ENCODE measurements around the gene CTRB1. TPM values are rescaled to one million over a fixed set of nuclear protein-coding genes. Genes with fewer than 3 reads are reported as not detected.
A peak's percentile ranks its signal among the peaks of the same experiment; 100 is the strongest.

The CTRB1 gene
- polyA plus RNA-seq, 4 donors: 0.13 to 0.20 TPM; not detected in 2

DNA sequence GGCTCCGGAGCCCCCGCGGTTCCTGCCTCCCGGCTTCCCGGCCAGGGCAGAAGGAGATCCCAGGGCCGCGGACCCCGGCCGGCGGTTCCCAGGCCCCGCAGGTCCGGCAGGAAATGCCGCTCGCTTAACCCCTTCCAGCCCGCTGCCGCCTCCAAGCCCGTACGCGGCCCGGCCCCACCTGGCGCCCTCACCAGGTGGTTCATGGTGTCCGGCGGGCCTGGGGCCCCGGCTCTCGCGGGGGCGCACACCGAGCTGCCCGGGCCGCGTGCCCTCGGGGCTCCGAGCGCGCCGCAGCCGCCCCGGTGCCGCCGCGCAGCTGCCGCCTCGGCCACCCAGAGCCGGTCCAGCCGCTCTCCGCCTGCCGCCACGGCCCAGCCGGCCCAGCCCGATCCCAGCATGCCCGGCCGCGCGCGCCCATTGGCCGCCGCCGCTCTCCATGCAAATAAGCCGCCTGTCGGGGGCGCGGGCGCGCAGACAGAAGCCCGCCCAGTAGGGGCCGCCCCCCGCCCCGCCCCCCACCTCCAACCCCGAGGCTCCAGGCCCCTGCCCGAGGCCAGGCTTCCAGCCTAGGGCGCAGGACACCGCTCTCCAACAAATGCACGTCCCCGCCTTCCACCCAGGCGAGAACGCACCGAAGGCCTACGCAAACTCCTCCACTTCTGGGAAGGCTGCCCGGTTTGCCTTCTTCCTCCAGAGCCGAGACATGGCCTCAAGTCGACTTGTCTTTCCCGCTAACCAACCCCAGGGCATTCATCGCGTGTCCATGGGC is 32.7 kb downstream of the CTRB1 start, which contains the start of gene BCAR1:
Gene BCAR1 (minus strand): TSS at position 345 of the 769 bp plus-strand sequence. CDS start 142 bp downstream, at position 203.
- DNase-seq (ENCODE audit: low read depth in 4 of 4, low spot score in 2 of 4): peak in 1 of 4 donors; percentile 80

DNA sequence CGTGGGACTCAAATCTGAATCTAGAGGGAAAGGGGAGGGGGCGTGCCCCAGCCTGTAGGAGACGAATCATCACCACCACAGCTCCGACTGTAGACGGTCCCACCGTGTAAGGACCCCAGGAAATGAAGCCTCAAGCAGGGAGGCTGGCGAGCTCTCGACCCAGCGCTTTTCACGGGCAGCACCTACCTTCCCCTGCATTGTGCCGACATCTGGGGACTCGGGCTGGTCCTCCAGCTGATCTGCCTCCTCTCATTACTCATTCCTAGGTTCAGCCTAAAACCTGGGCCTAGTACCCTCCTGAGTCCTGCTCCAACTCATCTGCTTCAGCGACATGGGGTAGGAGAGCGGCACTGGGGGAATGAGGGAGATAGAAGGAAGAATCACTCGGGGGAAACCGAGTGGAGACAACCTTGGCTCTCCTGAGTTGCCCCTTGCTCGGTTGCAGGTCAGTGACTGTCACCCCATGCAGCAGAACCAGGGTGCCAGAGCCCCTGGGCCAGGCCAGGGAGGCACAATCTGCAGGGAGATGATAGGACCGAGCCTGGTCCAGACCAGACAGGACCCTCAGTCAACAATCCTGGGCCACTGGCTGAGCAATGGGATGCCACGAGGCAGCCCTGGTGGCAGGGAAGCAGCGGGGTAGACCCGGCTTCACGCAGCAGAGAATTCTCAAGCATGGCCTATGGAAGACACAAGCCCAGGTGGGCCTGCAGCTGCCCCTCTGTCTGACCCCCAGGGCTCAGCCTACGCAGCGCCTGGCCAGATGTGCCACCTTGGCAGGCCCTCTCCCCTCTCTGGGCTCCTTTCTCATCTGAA is 33.5 kb downstream of the CTRB1 start:
- no peak for DNase-seq (ENCODE audit: low read depth in 4 of 4, low spot score in 2 of 4)

DNA sequence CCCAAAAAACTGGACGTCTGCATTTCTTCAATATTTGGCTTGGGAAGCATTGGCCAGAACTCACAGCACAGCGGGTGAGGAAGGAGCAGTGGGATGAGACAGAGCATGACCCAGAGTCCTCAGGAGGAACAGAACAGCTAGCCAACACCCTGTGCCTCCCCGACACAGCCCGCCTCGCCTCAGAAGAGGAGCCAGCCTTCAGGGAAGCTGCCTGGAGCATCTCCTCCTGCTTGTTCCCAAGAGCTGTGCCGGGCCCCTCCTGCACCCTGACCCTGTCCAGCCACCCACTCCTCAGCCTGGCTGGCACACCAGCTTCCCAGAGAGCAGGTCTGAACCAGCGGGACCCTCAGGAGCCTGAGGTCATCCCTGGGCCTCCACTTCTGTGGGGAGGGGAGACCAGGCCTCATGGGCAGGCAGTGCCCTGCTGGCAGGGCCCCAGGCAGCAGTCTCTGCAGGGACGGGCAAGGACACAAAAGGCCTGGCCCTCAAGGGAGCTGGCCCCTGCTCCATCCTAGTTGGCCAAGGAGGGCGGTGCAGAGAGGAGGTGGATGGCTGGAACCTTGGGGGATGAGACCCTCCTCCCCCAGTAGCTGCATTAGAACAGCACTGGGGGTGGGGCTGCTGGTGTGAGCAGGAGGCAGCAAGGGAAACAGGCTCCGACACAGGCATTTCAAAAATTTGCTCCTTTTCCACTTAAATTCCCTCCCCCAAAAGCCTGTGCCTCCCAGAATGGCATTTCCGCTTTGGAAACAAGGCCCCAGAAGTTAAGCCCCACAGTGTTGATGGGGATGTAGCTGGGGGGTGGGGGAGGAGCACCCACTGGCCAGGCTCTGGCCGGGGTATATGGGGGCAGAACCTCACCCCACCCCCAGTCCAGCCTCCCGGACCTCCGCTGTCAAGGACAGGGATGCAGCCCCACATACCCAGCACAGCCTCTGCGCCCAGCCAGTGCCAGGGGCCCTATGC is 34.4 kb downstream of the CTRB1 start:
- no peak for DNase-seq (ENCODE audit: low read depth in 4 of 4, low spot score in 2 of 4)

DNA sequence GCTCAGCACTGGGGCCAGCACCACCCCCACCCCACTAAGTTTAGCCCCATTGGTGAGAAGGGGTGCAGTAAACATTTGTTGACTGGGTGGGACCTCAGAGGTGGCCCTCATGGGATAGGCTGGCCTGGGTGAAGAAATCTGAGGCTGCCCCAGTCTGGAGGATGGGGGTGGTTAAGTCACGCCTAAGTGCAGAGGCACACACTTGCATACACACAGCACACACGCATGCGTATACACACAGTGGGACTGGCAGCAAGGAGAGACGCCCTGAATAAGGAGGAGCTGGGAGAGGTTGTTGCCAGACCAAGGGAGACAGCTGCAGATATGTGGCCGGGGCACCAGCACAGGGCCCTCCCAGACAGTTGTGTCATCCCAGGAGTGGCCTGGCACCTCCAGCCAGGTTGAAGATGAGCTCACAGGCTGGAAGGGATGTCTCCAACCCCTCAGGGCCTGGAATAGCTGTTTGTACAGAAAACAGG is 35.6 kb downstream of the CTRB1 start:
- no peak for DNase-seq (ENCODE audit: low read depth in 4 of 4, low spot score in 2 of 4)

DNA sequence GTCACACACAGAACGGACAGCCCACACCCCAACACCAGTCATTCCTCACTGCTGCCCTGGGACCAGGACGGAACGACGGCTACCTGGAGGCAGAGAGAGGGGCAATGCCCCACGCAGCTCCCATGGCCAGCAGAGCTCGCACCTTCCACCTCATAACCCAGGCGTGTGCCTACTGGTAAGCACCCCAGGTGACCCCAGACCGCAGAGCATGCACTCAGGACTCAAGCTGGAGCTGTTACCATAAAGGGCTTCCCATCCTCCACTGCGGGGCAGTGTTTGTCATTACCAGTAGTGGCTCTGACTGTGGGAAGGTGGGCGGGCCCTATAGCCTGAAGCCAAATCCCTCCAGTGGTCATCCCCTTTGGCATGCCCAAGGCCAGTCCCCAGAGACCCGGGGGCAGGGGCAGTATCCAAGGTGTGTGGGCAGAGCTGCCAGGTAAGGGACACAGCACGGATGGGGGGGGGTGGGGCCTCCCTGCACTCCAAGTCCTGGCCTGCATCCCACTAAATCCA is 37.3 kb downstream of the CTRB1 start:
- no peak for DNase-seq (ENCODE audit: low read depth in 4 of 4, low spot score in 2 of 4)

DNA sequence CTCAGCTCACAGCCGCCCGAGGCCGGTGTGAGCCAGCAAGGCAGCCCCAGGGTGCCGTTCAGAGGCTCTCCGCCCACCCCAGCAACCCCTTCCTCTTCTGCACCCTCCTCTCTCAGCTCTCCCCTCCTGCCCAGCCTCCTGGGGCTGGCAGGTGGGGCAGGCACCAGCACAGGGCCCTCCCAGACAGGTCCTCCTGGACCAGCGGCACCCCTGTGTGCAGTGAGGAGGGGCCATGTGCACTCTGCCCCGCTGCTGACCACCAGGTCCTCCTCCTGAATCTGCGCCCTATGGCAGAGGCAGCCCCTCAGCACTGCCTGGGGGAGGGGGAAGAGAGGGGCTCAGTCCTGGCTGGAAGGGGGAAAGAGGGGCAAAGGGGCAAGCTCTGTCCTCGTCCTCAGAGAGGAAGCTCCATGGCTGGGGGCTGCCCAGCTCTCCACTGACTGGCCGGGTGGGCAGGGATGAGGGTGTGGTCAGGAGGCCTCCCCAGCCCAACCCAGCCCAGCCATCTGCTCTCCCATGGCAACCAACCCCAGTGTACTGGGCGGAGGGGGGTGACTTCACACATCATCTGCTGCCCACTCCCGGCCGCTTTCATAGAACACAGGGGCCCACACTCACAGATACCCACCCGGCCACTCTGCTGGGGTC is 38.0 kb downstream of the CTRB1 start:
- no peak for DNase-seq (ENCODE audit: low read depth in 4 of 4, low spot score in 2 of 4)

DNA sequence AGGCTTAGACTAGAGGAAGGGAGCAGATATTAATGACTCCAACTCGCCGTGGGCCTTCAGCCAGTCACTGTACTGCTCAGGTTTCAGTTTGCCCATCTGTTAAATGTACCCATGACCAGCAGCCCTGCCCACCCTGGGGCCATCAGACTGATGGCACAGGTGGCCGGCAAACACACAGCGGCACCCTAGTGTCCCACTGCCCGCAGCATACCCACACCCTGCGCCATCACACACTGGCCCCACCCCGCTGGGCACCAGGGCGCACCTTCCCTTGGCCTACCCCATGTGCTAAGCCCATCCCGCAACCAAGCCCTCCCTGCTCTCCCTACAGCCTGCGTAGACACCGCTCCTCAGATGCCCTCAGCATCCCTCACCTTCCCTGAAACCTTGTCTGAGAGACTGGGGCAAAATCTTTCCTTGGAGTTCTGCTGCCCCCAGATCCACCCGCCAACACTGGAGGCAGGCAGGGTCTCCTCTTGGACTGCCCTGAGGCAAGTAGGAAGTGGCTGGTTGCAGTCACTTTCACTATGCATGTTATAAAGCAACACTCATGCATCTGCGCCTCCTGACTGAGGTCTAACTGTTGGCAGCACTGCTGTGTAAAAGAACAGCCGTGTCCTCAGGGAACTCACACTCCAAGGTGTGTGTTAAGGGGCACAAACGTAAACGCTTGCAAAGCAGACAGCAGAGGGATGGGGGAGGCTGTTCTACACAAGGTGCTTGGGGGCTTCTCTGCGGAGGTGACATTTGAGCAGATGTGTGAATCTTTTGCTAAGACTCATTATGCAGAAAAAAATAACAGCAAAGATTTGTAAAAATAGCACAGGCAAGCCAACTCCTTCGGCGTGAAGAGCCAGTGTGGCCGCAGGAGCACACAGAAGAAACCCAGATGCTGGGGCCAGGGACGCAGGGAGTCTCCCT is 39.4 kb downstream of the CTRB1 start:
- no peak for DNase-seq (ENCODE audit: low read depth in 4 of 4, low spot score in 2 of 4)

DNA sequence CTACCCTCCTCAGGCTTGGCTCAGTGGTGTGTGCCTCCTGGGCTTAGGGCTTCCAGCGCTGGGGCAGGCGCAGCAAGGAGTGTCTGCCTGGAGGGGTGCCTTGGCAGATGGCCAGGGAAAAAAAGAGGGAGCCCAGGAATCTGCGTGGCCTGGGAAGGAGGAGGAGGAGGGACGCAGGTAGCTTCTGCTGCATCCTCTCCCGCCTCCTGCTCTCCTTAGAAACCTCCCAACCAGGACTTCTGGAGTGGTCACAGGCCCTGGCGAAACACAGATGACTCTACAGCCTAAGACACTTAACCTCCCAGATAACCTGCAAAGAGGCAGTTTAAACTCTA is 40.0 kb downstream of the CTRB1 start:
- DNase-seq (ENCODE audit: low read depth in 4 of 4, low spot score in 2 of 4): no peak

DNA sequence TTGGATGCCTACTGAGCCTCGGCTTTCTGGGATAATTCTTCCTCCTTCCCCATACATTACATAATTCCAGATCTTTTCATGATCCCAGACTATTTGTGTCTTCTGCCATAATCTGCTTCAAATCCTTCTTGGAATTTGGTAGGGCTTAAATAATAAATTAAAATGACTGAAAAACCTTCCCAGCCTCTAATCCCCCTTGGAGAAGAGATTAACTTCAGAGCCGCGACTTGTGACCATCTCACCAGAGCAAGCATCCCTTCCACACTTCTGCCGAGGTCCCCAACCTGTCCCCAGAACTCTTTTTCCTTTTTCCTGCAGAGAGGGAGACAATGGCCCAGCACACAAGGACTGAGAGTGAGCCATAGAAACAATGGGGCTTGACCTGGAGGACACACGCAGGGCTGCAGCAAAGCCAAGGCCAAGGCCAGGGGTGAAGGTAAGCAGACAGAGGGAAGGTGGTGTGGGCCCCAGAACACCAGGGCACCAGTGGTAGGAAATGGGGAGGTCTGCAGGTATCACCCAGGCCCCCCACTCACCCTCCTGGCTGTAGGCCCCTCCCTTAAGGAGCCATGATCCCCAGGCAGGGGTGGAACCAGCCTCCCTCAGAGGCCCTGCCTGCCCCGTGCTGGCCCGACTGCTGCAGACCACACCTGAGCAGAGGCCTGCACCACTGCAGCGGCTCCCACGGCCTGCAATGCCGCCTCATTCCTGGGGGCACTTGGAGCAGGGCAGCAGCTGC is 42.2 kb downstream of the CTRB1 start:
- DNase-seq (ENCODE audit: low read depth in 4 of 4, low spot score in 2 of 4): no peak

DNA sequence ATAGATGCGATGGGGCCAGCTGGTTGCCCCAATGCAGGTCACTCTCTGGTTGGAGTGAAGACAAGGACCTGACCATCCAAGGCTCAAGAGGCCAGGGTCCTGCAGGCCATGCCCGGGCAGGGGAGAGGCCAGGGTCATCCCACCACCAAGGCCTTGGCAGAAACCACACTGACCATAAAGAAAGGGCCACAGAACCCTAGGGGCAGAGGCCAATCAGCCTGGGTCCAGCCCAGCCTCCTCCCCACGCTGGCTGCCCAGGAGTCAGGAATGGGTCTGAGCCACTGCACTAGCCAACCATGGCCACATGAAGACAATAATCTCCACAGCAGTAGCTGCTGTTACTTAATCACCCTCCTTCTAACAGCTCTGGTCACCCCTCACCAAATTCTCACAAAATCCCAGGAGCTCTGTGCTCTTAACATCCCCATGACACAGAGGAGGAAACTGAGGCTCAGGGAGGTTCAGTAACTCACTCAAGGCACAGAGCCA is 42.8 kb downstream of the CTRB1 start:
- DNase-seq (ENCODE audit: low read depth in 4 of 4, low spot score in 2 of 4): no peak

DNA sequence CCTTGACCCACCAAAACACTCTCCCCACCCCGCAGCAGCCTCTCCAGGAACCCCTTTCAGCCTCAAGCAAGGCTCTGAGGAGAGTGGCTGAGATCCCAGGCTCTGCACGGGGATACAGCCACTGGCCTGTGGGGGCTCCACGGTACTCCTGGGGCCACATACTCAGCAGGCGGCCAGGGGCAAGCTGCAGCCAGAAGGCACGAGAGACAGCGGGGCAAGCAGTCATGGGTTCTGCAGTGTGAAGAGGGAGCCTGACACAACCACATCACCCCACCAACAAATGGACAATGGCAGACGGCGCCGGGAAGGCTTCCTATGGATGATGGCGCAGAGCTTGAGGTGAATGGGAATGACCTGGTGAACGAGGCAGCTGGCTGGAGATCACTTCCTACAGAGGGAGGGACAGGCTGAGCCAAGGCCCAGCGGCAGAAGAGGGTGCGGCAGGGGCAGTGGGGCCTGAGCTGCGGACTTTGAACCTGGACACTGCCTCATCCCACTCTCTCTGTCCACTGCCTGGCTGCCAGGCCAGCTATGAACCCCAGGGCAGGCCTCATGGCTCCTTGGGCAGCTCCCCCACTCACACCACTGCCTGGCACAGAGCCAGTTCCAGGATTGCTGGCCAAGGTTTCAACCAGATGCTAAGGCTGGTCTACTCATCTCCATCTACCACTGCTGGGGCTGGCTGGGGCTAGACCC is 43.5 kb downstream of the CTRB1 start:
- no peak for DNase-seq (ENCODE audit: low read depth in 4 of 4, low spot score in 2 of 4)

DNA sequence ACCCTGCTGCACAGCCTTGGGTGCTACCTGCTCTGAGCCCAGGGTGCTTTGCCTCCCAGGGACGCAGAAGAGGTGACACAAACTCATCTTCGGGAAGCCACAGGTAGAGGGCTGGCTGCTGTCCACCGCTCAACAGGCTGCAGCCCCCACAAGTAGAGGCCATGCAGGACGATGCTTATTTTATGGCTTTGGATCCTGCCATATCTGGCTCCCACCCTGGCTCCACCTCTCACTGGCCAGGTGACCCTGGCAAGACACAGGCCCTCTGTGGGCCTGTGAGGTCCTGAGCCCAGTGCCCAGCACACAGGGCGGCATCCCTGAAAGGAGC is 44.0 kb downstream of the CTRB1 start:
- no peak for DNase-seq (ENCODE audit: low read depth in 4 of 4, low spot score in 2 of 4)

DNA sequence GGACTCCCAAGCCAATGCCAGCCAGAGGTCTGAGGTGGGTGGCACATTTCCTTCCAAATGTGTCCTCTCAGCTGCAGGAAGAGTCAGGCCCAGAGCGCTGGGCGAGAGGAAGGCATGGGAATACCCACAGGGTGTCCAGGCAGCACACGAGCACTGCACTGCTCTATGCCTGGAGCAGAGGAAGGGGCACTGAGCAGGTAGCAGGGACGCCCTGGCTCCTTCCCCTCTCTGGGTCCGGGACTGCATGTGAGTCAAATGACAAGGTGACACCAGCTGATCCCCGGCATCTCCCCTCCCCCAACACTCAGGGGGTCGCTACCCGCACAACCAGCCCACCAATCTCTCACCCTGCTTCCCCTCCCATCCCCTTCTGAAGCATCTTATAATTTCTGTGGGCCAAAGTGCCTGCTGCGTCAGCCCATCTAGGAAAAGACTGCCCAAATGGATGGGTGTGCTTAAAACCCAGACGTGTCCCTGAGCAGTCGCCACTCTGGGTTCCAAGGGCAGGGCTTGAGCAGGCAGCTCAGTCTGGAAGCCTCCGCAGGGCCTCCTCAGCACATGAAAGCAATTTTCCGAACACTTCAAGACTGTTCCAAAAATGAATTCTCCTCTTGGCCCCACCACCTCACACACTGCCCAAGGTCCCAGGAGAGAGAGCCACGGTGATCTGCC is 44.6 kb downstream of the CTRB1 start:
- no peak for DNase-seq (ENCODE audit: low read depth in 4 of 4, low spot score in 2 of 4)

DNA sequence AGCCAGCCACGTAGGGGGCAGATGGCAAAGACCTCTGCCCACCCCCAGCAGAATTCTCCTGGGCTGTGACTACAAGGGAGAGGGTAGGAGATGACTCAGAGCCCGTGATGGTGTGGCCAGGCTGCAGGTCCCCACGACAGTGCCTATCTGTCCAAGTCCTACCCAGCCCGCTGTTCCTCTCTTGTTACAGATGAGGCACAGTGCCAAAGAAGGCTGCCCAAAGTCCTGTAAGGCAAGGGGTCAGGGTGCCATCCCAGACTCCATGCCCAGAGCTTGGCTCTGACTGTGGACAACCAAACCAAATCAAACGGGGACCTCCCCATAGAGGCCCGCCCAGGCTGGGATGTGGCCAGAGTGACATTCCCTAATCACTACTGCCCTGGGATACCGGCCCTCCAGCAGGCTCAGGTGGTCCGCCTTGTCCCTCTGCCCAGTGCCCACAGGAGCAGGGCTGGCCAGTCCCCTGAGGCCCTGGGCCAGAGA is 45.2 kb downstream of the CTRB1 start:
- DNase-seq (ENCODE audit: low read depth in 4 of 4, low spot score in 2 of 4): no peak

DNA sequence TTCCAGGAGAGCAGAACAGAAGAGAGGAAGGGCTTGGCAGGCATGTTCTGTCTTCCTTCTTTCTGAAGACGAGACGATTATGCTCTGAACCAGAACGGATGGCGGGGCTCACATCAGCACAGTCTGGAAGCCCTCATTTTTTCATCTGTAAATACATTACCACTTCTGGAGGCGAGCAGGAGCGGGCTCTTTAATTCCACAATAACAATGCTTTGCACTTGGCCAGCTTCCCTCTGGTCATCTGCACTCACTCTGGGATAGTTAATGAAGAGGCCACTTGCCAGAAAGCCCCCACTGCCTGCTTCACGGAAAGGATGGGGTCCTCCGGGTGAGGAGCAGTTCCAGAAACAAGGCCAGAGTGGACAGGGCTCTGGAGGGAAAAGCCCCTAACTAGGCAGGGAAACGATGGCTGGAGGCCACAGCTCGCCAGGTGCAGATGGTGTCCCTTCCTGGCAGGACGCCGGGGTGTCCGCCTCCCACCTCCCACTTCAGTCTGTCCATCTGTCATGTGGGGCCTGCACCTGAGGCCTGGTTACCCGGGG is 45.7 kb downstream of the CTRB1 start:
- no peak for DNase-seq (ENCODE audit: low read depth in 4 of 4, low spot score in 2 of 4)

Measured in left renal cortex interstitium (tissue), 4 donors.